ENCODE data around the gene ENO2. TPM values are rescaled to one million over a fixed set of nuclear protein-coding genes. Genes with fewer than 3 reads are reported as not detected.
"Not testable (repeated sequence)": the region's sequence is repeated elsewhere in the genome, so short reads cannot be mapped to it uniquely, and the experiment has no call there.

ENO2 gene
- total RNA-seq, 2 donors from 2014 or later: 234 to 858 TPM

GRCh38 chr12:6894321-6894720 is 20.1 kb upstream of the ENO2 start:
- Mint-ChIP-seq H3K9me3 (no peaks in the 10 kb centered on the region), H3K4me1 (peaks cover 4% of the 10 kb centered on the region), H3K27ac (no peak overlapping the region), H3K4me3 (no peak overlapping the region), H3K27me3 (no peaks in the 10 kb centered on the region), H3K36me3 (ENCODE audit: low read depth) (no peaks in the 10 kb centered on the region)
- no peak for ATAC-seq (replicated peaks)

DNA sequence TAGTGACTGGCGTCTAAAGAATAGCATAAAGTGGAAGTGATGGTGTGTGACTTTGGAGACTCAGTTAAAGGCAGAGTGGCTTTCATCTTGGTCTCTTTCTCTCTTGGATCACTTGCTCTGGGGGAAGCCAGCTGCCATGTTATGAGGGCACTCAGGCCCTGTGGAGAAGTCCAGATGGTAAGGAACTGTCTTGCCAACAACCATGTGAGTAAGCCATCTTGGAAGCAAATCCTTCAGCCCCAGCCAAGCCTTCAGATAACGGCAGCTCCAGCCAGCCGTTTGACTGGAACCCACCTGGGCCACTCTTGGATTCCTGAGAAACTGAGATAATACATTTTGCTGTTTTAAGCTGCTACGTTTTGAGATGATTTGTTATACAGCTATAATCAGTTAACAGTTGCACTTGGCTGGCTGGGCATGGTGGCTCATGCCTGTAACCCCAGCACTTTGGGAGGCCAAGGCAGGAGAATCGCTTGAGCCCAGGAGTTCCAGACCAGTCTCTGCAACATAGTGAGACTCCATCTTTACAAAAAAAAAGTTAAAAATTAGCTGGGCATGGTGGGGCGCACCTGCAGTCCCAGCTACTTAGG is 17.4 kb upstream of the ENO2 start:
- Mint-ChIP-seq H3K4me3 (no peak overlapping the region), H3K4me1 (no peaks in the 10 kb centered on the region), H3K27me3 (no peaks in the 10 kb centered on the region), H3K9me3 (no peaks in the 10 kb centered on the region), H3K27ac (no peak overlapping the region), H3K36me3 (ENCODE audit: low read depth) (no peaks in the 10 kb centered on the region)
- ATAC-seq (replicated peaks): no peak

GRCh38 chr12:6899427-6899826 is 15.0 kb upstream of the ENO2 start:
- Mint-ChIP-seq H3K4me1 (peaks cover 4% of the 10 kb centered on the region), H3K27me3 (no peaks in the 10 kb centered on the region), H3K36me3 (ENCODE audit: low read depth) (no peaks in the 10 kb centered on the region), H3K27ac (no peak overlapping the region), H3K9me3 (no peaks in the 10 kb centered on the region), H3K4me3 (no peak overlapping the region)
- no peak for ATAC-seq (replicated peaks)

DNA sequence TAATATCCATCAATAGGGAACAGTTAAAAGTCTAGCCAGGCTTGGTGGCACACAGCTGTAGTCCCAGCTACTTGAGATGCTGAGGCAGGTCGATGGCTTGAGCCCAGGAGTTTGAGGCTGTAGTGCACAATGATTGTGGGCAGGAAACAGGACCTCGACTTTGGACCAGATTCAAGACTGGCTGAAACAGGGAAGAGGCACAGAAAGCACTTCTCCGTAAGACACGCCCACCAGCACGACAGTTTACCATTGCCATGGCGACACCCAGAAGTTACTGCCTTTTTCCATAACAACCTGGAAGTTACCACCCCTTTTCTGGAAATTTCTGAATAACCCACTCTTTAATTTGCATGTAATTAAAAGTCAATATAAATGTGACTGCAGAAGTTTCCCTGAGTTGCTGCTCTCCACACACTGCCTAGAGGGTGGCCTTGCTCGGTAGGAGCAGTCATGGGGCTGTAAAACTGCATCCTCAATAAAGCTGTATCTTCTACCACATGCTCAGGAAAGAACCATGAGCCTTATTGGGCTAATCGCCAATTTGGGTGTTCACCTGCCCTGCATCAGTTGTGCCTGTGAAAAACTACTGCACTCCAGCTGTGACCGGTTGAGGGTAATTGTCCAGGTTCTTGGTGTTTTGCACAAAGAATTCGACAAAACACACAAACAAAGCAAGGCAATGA is 14.4 kb upstream of the ENO2 start:
- no peaks in the 10 kb centered on the region for H3K27me3 Mint-ChIP-seq
- H3K4me1 Mint-ChIP-seq: peaks cover 4% of the 10 kb centered on the region
- no peak overlapping the region for H3K27ac Mint-ChIP-seq
- H3K9me3 Mint-ChIP-seq: no peaks in the 10 kb centered on the region
- H3K36me3 Mint-ChIP-seq (ENCODE audit: low read depth): no peaks in the 10 kb centered on the region
- H3K4me3 Mint-ChIP-seq: no peak overlapping the region
- ATAC-seq (replicated peaks): no peak

- H3K27me3 Mint-ChIP-seq: no peaks in the 10 kb centered on the region
- no peak overlapping the region for H3K4me3 Mint-ChIP-seq
- peaks cover 4% of the 10 kb centered on the region for H3K4me1 Mint-ChIP-seq
- H3K36me3 Mint-ChIP-seq (ENCODE audit: low read depth): no peaks in the 10 kb centered on the region
- ATAC-seq (replicated peaks): no peak
- peak overlapping the region; percentile 11 for H3K27ac Mint-ChIP-seq
- no peaks in the 10 kb centered on the region for H3K9me3 Mint-ChIP-seq
Observed at GRCh38 chr12:6902448-6902847, 11.9 kb upstream of the ENO2 start.

- Mint-ChIP-seq H3K4me3 (no peak overlapping the region), H3K27ac (no peak overlapping the region), H3K4me1 (peaks cover 4% of the 10 kb centered on the region), H3K9me3 (no peaks in the 10 kb centered on the region), H3K27me3 (no peaks in the 10 kb centered on the region), H3K36me3 (ENCODE audit: low read depth) (no peaks in the 10 kb centered on the region)
- no peak for ATAC-seq (replicated peaks)
Observed at GRCh38 chr12:6903722-6904121, 10.7 kb upstream of the ENO2 start.

DNA sequence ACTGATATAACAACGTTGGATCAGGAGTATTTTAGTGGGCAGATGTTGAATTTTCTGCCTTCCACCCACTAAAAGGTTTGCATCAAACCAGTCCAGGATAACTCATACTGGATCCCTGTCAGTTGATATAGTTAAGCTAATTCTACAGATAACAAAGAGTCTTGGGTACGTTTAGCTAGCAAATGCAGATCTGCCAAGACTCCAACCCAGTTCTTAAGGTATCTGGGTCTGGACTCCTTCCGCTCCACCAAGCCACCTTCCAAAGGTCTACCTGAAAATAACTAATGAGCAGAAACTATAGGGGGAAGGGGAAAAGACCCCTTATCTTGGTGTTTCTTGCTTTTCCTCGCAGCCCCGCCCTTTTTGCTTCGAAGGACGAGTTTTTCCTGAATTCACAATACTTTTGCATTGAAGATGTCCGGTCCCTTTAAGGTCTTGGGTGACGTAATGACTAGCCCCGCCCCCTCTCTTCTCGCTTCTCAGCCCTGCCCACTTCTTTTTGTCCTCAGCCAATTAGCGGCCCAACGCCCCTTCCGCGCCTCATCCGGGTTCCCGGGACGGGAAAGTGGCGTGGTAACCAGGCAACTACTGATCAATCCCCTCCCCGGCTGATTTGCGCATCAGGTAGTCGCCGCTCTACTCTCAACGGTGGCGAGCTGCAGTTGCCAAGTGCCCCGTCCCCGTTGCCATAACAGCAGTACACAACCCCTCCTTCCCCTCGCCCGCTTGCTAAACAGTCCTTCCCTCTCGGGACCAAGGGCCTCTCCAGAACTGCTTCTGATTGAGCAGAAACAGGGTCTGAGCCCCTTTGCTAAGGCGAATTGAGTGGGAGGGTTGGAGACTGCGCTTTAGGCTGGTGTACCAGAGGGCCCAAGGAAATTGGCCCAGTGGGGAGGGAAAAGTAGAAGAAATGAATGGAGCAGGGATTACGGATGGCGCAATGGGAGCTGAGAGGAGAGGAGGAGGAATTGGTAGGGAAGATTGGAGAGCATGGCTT is 9.8 kb upstream of the ENO2 start, which contains the start of gene LRRC23:
LRRC23 (plus strand) TSS at position 543 of the 997 bp plus-strand sequence. CDS start 812 bp downstream, outside the sequence.
- H3K4me1 Mint-ChIP-seq: peaks cover 4% of the 10 kb centered on the region
- peak; percentile 99 for ATAC-seq (replicated peaks)
- H3K9me3 Mint-ChIP-seq: no peaks in the 10 kb centered on the region
- no peak within 1 kb of the TSS for H3K4me3 Mint-ChIP-seq
- H3K36me3 Mint-ChIP-seq (ENCODE audit: low read depth): no peaks in the 10 kb centered on the region
- no peak within 1 kb of the TSS for H3K27ac Mint-ChIP-seq
- no peaks in the 10 kb centered on the region for H3K27me3 Mint-ChIP-seq

- Mint-ChIP-seq H3K27ac (no peak overlapping the region), H3K9me3 (no peaks in the 10 kb centered on the region), H3K27me3 (no peaks in the 10 kb centered on the region), H3K36me3 (ENCODE audit: low read depth) (no peaks in the 10 kb centered on the region), H3K4me1 (peaks cover 4% of the 10 kb centered on the region), H3K4me3 (no peak overlapping the region)
- no peak for ATAC-seq (replicated peaks)
Observed at GRCh38 chr12:6905414-6906040, 8.9 kb upstream of the ENO2 start.

DNA sequence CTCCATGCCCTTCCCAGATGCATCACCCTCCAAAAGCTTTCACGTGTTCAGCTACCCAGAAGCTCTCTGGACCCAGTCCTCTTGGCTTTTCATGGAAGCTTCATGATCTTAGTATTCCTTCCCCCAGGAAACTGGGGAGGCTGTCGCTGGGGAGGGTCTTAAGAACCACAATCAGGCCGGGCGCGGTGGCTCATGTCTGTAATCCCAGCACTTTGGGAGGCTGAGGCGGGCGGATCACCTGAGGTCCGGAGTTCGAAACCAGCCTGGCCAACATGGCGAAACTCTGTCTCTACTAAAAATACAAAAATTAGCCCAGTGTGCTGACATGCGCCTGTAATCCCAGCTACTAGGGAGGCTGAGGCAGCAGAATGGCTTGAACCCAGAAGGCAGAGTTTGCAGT is 6.2 kb upstream of the ENO2 start:
- H3K27ac Mint-ChIP-seq; H3K27me3 Mint-ChIP-seq; H3K36me3 Mint-ChIP-seq (ENCODE audit: low read depth); H3K4me3 Mint-ChIP-seq; ATAC-seq (replicated peaks); H3K9me3 Mint-ChIP-seq; H3K4me1 Mint-ChIP-seq: not testable (repeated sequence)

DNA sequence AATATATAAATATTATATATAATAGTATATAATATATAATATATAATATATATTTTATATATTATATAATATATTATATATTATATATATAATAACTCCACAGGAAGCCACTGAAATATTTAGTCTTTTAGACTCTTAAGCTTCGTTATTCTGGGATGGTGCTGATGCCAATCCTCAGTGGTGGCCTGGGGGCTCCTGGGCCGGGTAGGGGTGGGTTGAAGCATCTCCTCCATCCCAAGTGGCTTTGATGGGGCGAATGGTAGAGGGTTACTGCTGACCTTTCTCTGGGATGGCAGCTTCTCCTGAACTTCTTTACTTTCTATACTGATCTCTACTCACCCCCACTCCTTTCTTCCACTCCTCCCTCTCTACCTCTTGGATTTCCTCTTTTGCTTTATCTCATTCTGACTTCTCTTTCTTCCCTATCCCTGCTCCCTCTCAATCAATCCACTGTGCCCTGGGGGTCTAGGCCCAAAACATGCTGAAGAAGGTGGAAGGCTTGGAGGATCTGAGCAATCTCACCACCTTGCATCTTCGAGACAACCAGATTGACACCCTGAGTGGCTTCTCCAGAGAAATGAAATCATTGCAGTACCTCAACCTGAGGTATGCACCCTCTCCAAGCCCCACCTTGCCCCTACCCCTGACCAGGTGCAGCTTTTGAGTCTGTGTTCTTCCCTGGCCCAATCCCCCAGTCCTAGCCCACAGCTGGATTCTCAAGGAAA is 4.8 kb upstream of the ENO2 start:
- Mint-ChIP-seq H3K4me3 (no peak overlapping the region), H3K9me3 (no peaks in the 10 kb centered on the region), H3K27ac (no peak overlapping the region), H3K4me1 (peaks cover 8% of the 10 kb centered on the region), H3K27me3 (no peaks in the 10 kb centered on the region), H3K36me3 (ENCODE audit: low read depth) (peaks cover 5% of the 10 kb centered on the region)
- no peak for ATAC-seq (replicated peaks)

DNA sequence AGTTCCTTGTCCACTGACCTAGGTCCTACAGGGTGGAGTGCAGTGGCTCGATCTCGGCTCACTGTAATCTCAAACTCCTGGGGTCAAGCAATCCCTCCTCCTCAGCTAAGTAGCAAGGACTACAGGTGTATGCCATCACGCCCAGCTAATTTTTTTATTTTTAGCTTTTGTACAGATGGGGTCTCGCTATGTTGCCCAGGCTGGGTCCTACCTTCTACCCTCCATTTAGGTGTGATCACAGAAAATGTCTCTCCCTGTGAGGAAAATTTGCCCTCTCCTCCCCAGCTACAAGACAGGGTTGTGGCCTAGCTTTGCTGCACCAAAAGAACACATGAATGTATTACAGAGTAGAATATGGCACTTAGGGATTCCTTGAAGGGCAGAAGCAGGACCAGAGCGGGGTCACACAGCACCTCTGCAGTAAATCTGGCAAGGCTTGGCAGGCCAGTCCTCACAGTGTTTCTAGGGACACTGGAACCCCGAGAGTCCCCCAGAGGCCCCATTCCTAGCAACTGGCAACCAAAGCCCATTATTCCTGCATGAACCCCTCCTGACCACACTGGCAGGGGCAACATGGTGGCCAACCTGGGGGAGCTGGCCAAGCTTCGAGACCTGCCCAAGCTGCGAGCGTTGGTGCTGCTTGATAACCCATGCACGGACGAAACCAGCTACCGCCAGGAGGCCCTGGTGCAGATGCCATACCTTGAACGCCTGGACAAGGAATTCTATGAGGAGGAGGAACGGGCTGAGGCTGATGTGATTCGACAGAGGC is 2.0 kb upstream of the ENO2 start:
- Mint-ChIP-seq H3K27me3 (no peaks in the 10 kb centered on the region), H3K27ac (peak overlapping the region; percentile 93)

GRCh38 chr12:6914947-6915788 is 788 bp downstream of the ENO2 start:
- no peak for ATAC-seq (replicated peaks)
- Mint-ChIP-seq H3K27me3 (no peaks in the 10 kb centered on the region), H3K4me3 (peak overlapping the region; percentile 96), H3K4me1 (peaks cover 25% of the 10 kb centered on the region), H3K36me3 (ENCODE audit: low read depth) (peaks cover 59% of the 10 kb centered on the region), H3K27ac (peak overlapping the region; percentile 93), H3K9me3 (no peaks in the 10 kb centered on the region)

More for the DNA sequence above, 2.0 kb upstream of the ENO2 start:
- peaks cover 14% of the 10 kb centered on the region for H3K4me1 Mint-ChIP-seq
- H3K4me3 Mint-ChIP-seq: peak overlapping the region; percentile 96
- no peak for ATAC-seq (replicated peaks)
- no peaks in the 10 kb centered on the region for H3K9me3 Mint-ChIP-seq
- peaks cover 33% of the 10 kb centered on the region for H3K36me3 Mint-ChIP-seq (ENCODE audit: low read depth)

Measured in activated T-helper 17 cell treated with anti-CD3 and anti-CD28 coated beads, Interleukin-2, amount 50 U/mL, for 72 hours (primary cell).